SK-N-SH treated with all-trans-retinoic acid at 6 μM for 48 hours (cell line): Measurements from ENCODE around the gene TMED7.

Source experiments
- ARNTL ChIP-seq: fragments of 450-650 bp; formaldehyde crosslinking; IDR thresholded peaks from 2 replicates; pipeline ENCODE4 v1.5.0; 2020; ENCODE audit warnings: low read depth, mild to moderate bottlenecking, moderate library complexity, borderline replicate concordance
- BACH2 ChIP-seq: fragments of 250-450 bp; sonication (Bioruptor Pico); IDR thresholded peaks from 2 replicates; pipeline ENCODE4 v1.9.0; 2021; ENCODE audit warnings: mild to moderate bottlenecking, borderline replicate concordance
- CSDC2 ChIP-seq: fragments of 250-450 bp; sonication (Bioruptor Pico); IDR thresholded peaks from 2 replicates; pipeline ENCODE4 v1.5.0; 2020; ENCODE audit warnings: mild to moderate bottlenecking, moderate library complexity
- ESRRG ChIP-seq: fragments of 250-450 bp; sonication (Bioruptor Pico); IDR thresholded peaks from 2 replicates; pipeline ENCODE4 v1.6.1; 2021; ENCODE audit warnings: mild to moderate bottlenecking
- ISL1 ChIP-seq: fragments of 250-450 bp; sonication (Bioruptor Pico); IDR thresholded peaks from 2 replicates; pipeline ENCODE4 v2.1.2; 2022; ENCODE audit warnings: mild to moderate bottlenecking, moderate library complexity
- OSR1 ChIP-seq: fragments of 250-450 bp; sonication (Bioruptor Pico); IDR thresholded peaks from 2 replicates; pipeline ENCODE4 v1.8.0; 2022; ENCODE audit warnings: moderate library complexity, mild to moderate bottlenecking, inconsistent platforms
- PATZ1 ChIP-seq: fragments of 250-450 bp; sonication (Bioruptor Pico); IDR thresholded peaks from 2 replicates; pipeline ENCODE4 v1.8.0; 2020; ENCODE audit warnings: mild to moderate bottlenecking, moderate library complexity, borderline replicate concordance
- POU6F1 ChIP-seq: fragments of 250-450 bp; sonication (Bioruptor Pico); IDR thresholded peaks from 2 replicates; pipeline ENCODE4 v1.8.0; 2021; ENCODE audit warnings: low read depth, mild to moderate bottlenecking, moderate library complexity, borderline replicate concordance
- PPARA ChIP-seq: fragments of 250-450 bp; sonication (Bioruptor Pico); IDR thresholded peaks from 2 replicates; pipeline ENCODE4 v1.5.0; 2020; ENCODE audit warnings: mild to moderate bottlenecking, borderline replicate concordance
- TCF4 ChIP-seq: fragments of 250-450 bp; sonication (Bioruptor Pico); IDR thresholded peaks from 2 replicates; pipeline ENCODE4 v1.8.0; 2021; ENCODE audit warnings: mild to moderate bottlenecking, moderate library complexity, borderline replicate concordance
- TOX ChIP-seq: fragments of 250-450 bp; sonication (Bioruptor Pico); IDR thresholded peaks from 2 replicates; pipeline ENCODE4 v1.8.0; 2021; ENCODE audit warnings: mild to moderate bottlenecking, moderate library complexity, borderline replicate concordance
- ZC3H10 ChIP-seq: fragments of 250-450 bp; sonication (Bioruptor Pico); IDR thresholded peaks from 2 replicates; pipeline ENCODE4 v1.5.1; 2021; ENCODE audit warnings: mild to moderate bottlenecking, moderate library complexity
- ZNF565 ChIP-seq: fragments of 450-650 bp; formaldehyde crosslinking; conservative IDR thresholded peaks from 2 replicates; pipeline ENCODE4 v1.5.0; 2020; ENCODE audit warnings: low read depth, mild to moderate bottlenecking, moderate library complexity
- ZNF70 ChIP-seq: fragments of 450-650 bp; formaldehyde crosslinking; IDR thresholded peaks from 2 replicates; pipeline ENCODE4 v1.5.0; 2020; ENCODE audit warnings: mild to moderate bottlenecking, moderate library complexity

GRCh38 chr5:115655994-115656393, 30.2 kb upstream of the TMED7 start:
- TF ChIP-seq PPARA (CRISPR knock-in tag): no peak
- TF ChIP-seq PATZ1 (CRISPR knock-in tag): no peak
- no peak for TF ChIP-seq ZC3H10
- no peak for TF ChIP-seq ESRRG (CRISPR knock-in tag)
- no peak for TF ChIP-seq TOX (CRISPR knock-in tag)
- TF ChIP-seq TCF4 (CRISPR knock-in tag): no peak
- no peak for TF ChIP-seq CSDC2
- TF ChIP-seq ARNTL (CRISPR knock-in tag): no peak
- no peak for TF ChIP-seq ZNF70
- no peak for TF ChIP-seq POU6F1 (CRISPR knock-in tag)
- no peak for TF ChIP-seq BACH2 (CRISPR knock-in tag)
- no peak for TF ChIP-seq ZNF565
- TF ChIP-seq OSR1 (CRISPR knock-in tag): no peak
- no peak for TF ChIP-seq ISL1
